HCEC 1CT (cell line): ENCODE data around the gene KRT72.
"Not testable (repeated sequence)": the region's sequence is repeated elsewhere in the genome, so short reads cannot be mapped to it uniquely, and the experiment has no call there.

Experiments used
- DNase-seq: peaks from one replicate; pipeline ENCODE4 v3.0.0-alpha.2; 2017

KRT72 gene

DNA sequence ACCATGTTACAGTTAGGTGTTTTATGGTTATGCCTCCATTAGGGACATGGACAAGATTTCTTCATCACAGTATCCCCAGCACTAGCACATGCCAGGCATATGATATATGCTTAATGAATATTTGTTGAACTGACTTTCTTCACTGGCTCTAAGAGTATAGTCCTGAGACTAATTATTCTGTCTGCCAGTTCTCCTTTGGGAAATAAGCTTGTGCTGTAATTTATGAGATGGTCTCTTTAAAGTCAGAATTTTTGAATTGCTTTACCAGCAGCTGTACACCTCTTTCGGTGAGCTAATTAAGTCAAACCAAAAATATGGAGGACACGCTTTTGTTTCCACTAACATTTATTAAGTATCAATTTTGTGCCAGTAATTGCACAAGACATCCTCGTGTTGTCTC is 4.8 kb upstream of the KRT72 start:
- DNase-seq, result no peak

DNA sequence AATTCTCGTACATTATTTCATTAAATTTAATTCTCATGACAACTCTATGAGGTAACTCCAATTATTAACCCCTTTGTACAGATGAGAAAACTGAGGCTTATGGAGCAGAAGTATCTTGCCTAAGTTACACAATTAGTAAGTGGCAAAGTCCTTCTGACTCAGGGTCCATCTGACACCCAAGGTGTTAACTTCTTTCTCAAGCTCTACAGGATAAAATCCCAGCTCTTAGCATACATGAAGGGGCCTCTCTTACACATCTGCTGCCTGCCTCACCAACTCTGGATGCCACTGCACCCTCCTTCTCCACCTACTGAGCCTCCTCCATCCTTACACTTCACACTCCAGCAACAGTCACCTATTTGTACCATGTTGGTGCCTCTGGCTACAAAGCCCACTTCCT is 4.3 kb upstream of the KRT72 start:
- DNase-seq, result no peak

DNA sequence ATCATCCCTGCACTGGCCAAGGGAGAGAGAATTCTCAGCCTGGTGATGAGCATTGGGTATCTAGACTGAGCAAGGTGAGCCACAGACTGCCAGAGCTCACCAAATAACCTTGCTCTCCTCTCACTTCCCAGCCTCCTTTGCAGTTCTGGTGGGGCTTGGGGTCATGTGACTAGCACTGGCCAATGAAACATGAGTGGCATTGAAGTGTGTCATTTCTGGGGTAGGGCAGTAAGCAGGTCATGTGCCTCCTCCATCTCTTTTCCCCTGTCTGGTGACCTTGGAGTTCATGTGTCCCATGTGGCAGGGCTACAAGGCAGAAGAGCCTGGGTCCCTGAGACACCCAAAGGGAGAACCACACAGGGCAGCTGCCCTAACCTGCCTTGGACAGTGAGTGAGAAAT is 3.6 kb upstream of the KRT72 start:
- DNase-seq, result no peak

DNA sequence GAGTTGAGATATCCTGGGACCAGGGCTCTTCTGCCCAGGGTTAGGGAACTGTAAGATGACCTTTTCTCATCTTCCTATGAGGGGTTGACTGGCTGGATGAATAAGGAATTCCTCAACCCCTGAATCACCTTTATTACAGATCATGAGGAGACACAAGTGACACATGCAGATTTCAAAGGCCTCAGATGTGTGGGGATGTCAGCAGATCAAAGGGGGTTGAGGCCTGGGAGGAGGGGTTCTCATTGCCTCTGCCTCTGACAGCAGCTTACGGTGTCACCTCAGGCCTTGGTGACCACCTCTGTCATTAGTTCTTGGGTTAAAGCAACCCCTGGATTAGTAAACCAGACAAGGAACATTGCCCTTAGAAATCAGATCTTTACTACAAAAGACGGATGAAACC is 2.1 kb upstream of the KRT72 start:
- DNase-seq, result no peak

DNA sequence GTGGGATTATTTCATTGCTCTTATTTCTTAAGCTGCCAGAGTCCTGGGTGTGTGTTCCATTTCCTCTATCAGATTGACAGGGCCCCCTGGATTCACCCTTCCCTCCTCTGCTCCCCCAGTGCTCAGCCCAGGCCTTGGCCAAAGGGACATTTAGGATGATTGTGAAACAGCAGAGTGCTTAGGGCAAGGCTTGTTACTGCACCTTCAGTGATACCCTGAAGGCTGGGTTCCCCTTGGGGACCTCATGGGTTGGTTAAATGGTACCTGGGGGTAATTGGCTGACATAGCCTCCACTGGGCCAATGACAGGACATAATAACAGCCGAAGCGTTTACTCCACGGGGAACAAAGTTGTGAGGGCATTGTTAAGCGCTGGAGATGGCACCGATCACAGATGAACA is 1.3 kb upstream of the KRT72 start:
- no peak for DNase-seq

DNA sequence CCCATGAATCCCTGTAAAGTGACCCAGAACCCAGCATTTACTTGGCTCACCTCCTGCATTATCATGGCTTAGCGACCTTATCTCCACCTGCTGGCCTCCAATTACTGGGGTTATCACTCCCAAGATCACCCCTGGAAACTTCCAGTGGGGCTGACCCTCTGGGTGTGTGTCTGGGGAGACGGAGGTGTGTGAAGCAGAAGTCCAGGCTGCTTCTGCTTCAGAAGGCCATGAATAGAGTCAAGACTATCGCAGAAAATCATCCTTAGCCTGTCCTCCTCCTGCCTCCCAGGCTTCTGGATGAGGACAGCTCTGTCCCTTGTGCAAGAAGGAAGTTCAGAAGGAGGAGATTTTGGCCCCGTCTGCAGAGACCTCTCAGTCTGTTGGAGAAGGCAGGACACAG is 408 bp upstream of the KRT72 start:
- DNase-seq, result no peak

DNA sequence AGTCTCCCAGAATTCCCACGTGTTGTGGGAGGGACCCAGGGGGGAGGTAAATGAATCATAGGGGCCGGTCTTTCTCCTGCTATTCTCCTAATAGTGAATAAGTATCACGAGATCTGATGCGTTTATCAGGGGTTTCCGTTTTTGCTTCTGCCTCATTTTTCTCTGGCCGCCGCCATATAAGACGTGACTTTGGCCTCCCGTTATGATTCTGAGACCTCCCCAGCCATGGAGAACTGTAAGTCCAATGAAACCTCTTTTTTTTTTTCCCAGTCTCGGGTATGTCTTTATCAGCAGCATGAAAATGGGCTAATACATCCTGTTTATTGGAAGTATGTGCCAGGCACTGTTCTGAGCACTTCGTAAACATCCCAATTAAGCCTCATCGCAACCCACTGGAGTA is 788 bp downstream of the KRT72 start:
- no peak for DNase-seq

DNA sequence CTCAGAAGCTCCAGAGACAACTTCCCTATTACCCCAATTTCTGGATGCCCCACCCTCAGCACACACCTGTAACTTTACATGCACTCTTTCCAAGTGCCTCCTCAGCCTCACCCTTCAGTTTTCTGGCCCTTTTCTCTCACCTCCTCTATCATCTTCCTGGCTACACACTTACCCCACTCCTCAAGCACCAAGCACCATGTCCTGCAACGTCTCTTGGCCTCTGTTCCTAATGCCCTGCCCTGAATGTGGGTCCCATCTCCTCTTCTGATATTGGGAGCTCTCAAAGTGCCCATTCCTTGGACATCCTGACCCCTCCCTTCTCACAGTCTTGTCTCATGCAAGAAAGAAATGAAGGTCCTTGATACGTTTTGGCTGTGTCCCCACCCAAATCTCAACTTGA is 1.2 kb downstream of the KRT72 start:
- DNase-seq, result no peak

DNA sequence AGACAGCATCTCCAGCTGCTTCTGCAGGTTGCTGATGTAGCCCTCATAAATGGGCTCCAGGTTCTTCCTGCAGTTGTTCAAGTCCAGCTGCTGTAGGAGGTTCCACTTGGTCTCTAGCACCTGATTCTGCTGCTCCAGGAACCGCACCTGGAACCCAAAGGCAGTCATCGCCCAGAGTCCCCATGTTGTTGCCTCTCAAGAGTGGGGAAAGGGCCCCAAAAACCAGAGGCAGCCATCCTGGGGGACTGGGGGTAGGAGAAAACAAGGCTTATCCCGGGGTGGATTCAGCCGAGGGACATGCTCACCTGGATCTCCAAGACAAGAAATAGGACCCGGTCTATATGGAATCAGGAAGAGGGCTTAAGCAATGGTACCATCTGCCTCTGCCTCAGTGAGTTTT is 2.3 kb downstream of the KRT72 start:
- no peak for DNase-seq

DNA sequence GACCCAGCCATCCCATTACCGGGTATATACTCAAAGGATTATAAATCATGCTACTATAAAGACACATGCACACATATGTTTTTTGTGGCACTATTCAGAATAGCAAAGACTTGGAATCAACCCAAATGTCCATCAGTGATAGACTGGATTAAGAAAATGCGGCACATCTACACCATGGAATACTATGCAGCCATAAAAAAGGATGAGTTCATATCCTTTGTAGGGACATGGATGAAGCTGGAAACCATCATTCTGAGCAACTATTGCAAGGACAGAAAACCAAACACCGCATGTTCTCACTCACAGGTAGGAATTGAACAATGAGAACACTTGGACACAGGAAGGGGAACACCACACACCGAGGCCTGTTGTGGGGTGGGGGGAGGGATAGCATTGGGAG is 7.0 kb downstream of the KRT72 start:
- not testable (repeated sequence) for DNase-seq

DNA sequence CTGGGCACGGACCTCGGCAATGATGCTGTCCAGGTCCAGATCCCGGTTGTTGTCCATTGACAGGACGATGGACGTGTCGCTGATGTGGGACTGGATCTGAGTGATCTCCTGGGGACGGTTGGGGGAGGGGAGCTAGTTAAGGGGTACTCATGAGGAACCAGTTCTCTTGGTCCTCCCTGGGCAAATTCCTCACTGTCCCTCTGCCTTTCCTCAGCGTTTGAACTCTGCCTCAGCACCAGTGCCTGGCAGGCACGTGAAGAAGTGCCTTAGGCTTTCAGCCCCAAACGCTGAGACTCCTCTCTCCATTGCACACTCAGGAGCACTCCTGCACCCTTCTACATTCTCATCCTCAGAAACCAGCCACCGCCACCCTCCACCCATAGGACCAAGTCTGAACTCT is 9.7 kb downstream of the KRT72 start:
- DNase-seq, result no peak

DNA sequence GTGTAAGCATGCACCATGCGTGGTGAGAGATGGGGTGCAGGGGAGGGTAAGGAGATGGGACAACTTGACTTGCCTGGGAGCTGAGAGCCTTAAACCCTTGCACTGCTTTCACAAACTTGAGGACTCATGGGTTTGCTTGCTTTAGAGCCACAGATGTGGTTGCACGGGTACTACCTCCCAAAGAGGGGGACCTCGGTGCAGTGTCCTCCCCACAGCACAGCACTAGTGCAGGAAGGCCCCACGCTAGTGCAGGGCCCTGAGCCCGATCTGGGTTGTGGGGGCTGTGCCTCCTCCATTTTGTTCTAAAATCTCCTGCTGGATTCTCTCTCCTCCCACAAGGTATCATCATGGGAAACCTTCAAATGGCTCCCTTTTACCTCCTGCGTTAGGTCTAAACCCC is 11.2 kb downstream of the KRT72 start:
- no peak for DNase-seq

DNA sequence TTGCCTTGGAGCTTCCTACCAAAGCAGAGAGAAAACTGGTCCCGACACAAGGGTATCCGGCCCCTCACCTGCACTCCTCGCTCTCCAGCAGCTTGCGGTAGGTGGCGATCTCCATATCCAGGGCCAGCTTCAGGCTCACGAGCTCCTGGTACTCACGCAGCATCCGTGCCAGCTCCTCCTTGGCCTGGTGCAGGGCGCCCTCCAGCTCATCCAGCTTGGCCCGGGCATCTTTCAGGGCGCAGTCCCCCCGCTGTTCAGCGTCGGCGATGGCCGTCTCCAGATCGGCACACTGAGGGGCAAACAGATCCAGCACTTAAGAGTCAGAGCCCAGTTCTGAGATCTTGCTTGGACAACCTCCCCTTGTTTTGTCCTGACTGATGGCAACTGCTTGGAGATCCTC is 13.7 kb downstream of the KRT72 start:
- no peak for DNase-seq

DNA sequence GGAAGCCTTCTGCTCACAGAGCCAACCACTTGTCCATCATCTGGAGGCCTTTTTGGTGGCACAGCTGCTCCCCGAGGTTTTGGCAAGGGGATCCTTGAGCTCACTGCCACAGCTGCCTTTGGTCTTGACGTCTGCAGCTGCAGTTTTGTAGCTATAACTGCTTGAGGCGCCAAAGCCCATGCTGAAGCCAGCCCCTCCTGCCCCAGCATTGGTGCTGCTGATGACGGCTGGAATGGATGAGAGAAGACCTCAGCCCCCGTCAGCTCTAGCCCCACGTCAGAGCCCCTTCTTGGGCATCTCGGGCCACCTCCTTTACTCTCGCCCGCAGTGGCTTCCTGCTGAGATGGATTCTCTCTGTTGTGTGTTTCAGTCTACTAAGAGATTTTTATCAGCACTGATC is 15.3 kb downstream of the KRT72 start:
- DNase-seq, result no peak

DNA sequence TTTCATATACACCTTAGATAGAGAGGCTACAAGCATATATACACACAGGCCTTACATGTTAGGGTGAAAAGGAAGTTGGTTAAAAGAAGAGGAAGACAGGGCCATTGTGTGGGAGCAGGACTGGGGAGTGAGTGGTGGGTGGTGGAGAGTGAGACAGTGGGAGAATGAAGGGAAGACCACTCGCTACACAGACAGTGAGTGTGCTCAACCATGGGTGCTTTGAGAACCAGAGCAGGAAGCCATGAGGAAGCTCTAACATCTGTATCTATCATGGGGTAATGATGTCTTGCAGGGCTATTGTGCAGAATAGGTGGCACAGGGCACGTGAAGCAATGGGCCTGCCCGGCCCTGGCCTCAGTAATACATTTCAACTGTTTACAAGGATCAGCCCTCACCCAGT is 16.2 kb downstream of the KRT72 start:
- DNase-seq, result no peak

DNA sequence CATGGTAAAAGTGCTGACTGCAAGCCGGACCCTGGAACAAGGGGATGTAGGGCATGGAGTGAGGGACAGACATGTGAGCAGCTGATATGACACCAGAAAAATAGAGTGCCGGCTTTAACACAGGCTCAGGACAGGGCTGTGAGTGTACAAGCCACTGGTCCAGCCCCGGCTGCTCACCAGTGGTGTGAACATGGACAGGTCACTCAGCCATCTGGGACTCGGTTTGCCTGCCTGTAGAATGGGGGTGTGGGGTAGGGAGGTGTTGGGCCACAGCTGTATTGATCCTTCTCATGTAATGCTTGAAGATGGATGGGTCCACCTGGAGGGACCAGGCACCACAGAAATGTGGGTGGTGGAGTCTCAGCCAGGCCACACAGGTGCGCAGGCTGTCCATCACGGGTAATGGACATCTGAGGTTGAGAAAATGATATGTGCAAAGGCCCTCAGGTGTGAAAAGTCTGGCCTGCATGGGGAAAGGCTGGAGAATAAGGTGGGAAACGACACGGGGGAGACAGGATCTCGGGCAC is 17.0 kb downstream of the KRT72 start:
- DNase-seq, result no peak

DNA sequence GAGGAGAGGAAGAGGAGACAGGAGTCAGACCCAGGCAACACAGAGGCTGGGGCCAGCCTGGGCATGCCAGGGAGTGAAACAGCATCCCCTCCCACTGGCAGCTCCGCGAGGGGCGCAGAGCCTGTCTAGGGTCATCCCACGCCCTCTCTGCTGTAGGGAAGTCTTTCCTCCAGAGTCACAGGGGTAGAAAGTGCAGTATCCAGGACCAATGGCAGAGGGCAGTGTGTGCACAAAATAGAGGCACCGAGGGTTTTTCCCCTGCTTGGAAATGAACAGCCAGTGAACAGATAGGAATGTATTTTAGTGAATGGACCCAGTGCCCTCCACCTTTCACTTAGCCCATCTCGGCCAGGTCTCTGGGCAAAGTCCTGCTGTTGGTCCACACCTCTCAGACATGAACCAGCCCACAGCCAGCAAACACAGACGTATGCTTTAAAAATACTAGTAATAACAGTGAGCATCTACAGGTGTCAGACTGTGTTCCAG is 18.2 kb downstream of the KRT72 start:
- peak; percentile 26 for DNase-seq

DNA sequence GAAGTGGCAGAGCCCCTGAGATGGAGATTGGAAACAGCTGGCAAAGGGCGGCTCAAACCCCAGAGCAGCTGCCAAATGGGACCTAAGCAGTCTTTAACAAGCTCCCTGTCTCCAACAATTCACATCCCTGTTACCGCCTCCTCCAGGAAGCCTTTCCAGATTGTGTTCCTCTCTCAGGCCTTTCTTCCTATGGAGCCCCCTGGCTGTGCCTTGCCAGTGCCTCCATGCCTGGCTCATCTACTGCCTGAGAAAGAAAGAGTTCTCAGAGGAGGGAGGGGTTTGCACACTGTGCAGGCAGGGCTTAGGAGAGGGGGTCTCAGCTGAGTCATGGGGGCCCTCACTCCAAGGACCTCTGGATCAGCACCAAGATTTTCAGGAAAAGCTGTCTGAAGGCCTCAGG is 18.8 kb downstream of the KRT72 start:
- DNase-seq, result no peak

DNA sequence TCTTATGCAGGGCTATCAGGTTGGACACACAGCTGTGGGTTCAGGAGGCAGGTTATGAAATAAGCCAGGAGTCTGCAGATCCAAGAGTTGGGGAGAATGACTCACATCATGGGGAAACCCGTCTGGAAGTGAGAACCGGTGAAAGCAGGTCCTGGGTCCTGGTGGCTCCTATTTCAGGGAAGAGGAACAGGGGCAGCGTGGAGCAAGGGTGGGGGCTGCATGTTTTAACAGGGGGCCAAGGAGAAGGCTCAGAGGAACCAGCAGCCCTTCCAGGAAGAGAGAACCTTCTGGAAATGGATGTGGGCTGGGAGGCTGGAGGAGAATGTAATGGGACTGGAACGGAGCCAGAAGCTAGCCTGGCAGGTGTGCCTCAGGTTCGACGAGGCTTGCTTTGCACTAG is 19.8 kb downstream of the KRT72 start:
- peak; percentile 20 for DNase-seq

DNA sequence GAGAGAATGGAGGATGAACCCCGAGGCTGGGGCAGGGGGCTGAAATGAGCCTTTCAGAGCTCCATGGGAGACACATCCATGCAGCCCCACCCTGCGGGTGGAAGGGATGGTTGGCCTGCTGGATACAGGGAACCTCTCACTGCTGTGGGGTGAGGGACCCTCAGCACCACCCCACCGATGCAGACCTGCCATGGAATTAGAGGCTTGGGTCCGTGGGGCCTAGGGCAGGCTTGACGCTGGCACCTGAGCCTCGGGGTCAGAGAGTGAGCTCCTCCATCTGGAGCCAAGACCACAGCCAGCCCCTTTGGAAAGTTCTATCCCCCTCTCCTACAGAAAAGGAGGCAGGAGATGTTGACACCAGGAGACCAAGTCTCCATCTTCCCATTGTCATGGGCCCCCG is 20.2 kb downstream of the KRT72 start:
- DNase-seq, result no peak

DNA sequence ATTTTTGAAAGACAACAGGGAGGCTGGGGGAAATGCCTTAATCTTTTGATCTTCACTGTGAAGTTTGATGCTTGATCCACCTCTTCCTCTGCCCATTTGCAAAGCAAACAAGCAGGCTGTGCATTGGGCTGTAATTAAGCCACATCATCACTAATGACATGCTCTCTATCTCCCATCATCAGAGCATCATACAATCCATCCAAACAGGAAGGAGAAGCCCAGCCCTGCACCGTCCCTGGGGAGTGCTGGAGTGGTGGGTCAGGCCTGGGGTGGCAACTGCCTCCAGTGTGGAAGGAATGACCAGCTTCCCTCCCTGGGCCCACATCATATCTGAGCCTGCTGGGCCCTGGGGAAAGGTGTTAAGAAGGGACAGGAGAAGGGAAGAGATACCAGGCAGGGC is 20.8 kb downstream of the KRT72 start:
- DNase-seq, result no peak

DNA sequence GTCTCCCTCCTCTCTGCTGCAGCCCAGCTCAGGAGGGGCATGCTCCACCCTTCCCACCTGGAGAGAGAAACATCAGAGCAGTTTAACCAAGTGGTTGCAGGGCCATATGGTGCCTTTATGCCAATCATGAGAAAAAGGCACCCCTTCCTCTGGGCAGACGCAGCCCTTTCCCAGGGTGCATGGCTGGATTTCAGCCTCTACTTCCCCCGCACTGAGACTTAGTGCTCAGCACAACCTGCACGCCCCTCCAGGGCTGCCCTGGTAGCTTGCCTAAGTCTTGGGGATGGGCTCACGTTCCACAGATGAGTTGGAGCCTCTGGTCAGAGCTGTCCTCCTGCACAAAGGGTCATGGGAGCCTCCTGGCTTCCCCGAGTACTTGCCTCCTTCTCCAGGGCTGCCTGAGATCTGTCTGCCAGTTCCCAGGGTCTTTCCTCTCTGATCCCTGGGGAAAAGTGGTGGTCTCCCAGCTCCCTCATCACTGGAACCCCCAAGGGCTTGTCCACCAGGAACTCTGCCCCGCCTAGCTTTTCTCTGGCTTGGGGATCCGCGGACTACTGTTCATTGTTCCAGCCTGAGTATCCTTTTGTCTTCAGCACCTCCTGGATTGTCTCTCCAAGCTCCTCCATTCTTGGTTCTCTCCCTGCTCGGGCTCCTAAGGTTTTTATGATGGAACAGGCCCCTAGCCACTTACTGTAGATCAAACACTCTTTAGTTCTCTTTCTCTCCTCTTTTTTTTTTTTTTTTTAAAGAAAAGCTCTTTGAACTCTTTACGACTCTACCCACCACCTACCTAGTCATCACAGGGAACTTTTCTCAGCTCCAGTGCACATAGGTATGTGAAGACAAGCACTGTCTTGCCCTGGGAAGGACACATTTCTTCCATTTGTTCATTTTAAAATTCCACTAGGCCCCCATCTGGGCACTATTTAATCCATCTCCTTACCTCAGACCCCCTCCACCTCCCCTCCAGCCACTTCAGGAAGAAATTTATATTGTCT is 21.5 kb downstream of the KRT72 start:
- no peak for DNase-seq

DNA sequence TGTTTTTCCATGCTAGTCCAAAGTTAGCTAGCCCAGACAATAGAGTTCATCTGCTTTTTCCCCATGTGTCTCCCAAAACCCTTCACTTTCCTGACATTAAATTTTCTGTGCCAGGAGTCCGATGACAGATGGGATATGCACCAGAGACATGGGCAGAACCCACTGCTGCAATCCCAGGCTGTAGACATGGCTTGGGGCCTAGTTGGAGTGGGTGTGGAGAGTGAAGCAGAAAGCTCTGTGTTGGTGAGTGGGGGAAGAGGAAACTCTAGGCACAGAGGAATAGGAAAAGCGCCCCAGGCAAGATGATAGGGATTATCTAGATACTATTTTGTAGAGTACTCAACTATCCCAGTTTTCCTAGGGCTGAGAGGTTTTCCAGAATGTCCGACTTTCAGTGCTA is 22.8 kb downstream of the KRT72 start:
- no peak for DNase-seq

DNA sequence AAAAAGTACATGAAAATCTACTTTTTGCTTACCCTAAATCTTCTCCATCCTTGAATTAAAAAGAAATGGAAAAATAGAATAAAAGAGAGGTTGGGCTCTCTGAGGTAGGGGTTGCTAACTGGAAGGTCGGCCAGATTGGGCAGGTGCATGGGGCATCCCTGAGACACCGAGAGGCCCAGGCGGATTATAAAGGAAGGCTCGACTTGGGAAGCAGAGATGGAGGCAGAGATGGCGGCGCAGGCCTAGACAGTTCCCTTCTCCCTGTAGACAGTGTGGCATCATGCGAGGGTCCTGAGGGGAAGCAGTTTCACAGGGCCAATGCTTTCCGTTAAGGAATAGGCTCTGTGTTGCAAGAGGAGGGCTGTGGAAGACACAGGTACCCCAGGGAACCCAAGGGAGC is 23.9 kb downstream of the KRT72 start:
- no peak for DNase-seq

DNA sequence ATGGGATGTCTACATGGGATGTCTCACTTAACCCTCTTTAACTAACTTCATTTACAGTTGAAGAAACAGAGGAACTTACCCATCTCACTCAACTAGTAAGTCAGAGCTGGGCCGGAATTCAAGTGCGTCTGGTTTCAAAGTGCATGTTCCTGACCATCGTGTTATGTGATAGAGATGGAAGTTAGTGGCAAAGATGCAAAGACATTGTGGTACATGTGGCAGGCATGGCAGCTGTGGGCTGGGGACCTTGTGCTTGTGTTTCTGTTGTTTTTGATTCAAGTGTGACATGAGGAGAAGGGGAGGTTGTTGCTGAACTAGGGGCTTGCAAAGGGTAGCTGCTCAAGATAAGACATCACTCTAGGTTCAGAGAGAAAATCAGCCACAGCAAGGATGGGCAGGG is 25.3 kb downstream of the KRT72 start:
- no peak for DNase-seq
